GM23338 (cell line): ENCODE measurements around the gene PROP1.

ENCODE experiments used
- EZH2 ChIP-seq: fragments of 200-600 bp; sonication (generic); IDR thresholded peaks from one replicate; pipeline ENCODE4 v1.8.0; 2017; ENCODE audit warnings: antibody characterized with exemption, mild to moderate bottlenecking, low read depth; ENCODE audit not compliant: unreplicated experiment
- POLR2AphosphoS5 ChIP-seq: IDR thresholded peaks from 2 replicates; pipeline ENCODE4 v1.6.1; 2016; ENCODE audit warnings: antibody characterized with exemption, low read depth
- TF ChIP-seq, protein P1 (sequence below), 2 experiments: fragments of 200-600 bp in 1 of 2; sonication (generic) in 1 of 2; conservative IDR thresholded peaks; 2 replicates each; pipeline versions ENCODE4 v1.5.1 to v1.6.1; 2016 to 2017; ENCODE audit warnings: antibody characterized with exemption in 2 of 2, low read depth in 2 of 2, mild to moderate bottlenecking in 2 of 2, moderate library complexity in 1 of 2

DNA sequence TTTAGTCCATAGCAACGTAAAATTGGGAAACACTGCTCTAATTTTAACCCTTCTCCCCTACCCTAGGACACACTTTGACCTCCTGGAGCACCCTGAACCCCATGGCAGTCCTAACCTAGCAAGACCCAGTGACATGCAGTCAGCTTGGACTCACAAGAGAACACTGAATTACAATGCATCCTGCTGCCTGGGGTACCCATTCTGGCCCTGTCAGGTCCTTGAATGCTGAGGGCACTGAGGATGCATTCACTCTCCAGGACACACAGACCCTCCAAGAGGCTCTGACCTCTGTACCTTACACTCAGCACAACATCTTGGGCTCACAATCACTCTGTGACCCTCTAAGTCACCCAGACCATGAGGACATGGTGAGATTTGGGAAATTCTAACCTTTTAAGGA is 1.8 kb upstream of the PROP1 start:
- TF ChIP-seq, protein P1, sequence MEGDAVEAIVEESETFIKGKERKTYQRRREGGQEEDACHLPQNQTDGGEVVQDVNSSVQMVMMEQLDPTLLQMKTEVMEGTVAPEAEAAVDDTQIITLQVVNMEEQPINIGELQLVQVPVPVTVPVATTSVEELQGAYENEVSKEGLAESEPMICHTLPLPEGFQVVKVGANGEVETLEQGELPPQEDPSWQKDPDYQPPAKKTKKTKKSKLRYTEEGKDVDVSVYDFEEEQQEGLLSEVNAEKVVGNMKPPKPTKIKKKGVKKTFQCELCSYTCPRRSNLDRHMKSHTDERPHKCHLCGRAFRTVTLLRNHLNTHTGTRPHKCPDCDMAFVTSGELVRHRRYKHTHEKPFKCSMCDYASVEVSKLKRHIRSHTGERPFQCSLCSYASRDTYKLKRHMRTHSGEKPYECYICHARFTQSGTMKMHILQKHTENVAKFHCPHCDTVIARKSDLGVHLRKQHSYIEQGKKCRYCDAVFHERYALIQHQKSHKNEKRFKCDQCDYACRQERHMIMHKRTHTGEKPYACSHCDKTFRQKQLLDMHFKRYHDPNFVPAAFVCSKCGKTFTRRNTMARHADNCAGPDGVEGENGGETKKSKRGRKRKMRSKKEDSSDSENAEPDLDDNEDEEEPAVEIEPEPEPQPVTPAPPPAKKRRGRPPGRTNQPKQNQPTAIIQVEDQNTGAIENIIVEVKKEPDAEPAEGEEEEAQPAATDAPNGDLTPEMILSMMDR (conservative IDR thresholded peaks at IDR 0.05; ENCODE audit: low read depth in 2 of 2): no peak
- TF ChIP-seq EZH2: no peak
- TF ChIP-seq POLR2AphosphoS5: no peak
